HEK293T (cell line): Measurements from ENCODE around the gene LEPR.

Source experiments
- FOXA1 ChIP-seq: fragments of 450-650 bp; IDR thresholded peaks from 2 replicates; pipeline ENCODE4 v1.6.1; 2016; ENCODE audit warnings: mild to moderate bottlenecking
- L3MBTL2 ChIP-seq: fragments of 450-650 bp; conservative IDR thresholded peaks from 2 replicates; pipeline ENCODE4 v1.6.1; 2016; ENCODE audit warnings: mild to moderate bottlenecking
- SUZ12 ChIP-seq: fragments of 450-650 bp; IDR thresholded peaks from 2 replicates; pipeline ENCODE4 v1.6.1; 2016; ENCODE audit warnings: mild to moderate bottlenecking

DNA sequence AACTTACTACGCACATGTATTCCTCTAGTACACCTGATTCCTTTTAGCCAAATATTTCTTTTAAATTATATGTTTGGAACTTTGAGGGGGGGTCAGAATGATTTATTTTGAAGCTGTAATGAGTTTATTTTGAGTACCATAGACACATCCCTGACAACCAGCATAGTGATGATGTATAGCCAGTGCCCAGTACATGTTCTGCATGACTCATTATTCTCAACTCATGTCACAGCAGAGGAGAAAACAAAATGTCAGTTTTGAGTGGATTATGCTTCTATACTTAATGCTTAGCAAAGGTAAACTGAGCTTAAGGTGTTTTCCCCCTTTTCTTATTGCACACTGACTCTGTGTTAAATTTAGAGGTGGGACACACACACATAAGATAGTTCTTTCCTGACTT lies 22.4 kb upstream of the LEPR start:
- TF ChIP-seq FOXA1 (no peak), SUZ12 (no peak), L3MBTL2 (no peak)
